Kidney tubule cell (primary cell): ENCODE data around the gene RET.
A peak's percentile ranks its signal among the peaks of the same experiment; 100 is the strongest.

Experiments used
- DNase-seq: peaks from one replicate; pipeline ENCODE4 v3.0.0-alpha.2; 2018; ENCODE audit warnings: low spot score

The RET gene

GRCh38 chr10:43062402-43063160 is 14.3 kb upstream of the RET start:
- no peak for DNase-seq

- DNase-seq = no peak
These were observed 12.4 kb upstream of the RET start for GRCh38 chr10:43064331-43065075.

- no peak for DNase-seq
These were observed 11.6 kb upstream of the RET start for GRCh38 chr10:43065234-43065633.

- DNase-seq = no peak
These were observed 11.1 kb upstream of the RET start for GRCh38 chr10:43065761-43066160.

- DNase-seq = no peak
These were observed 10.4 kb upstream of the RET start for GRCh38 chr10:43066481-43066880.

- no peak for DNase-seq
These were observed 9.3 kb upstream of the RET start for GRCh38 chr10:43067391-43068135.

- DNase-seq = no peak
These were observed 8.8 kb upstream of the RET start for GRCh38 chr10:43068136-43068395.

GRCh38 chr10:43068471-43069210 is 8.2 kb upstream of the RET start:
- no peak for DNase-seq

- DNase-seq = no peak
These were observed 7.7 kb upstream of the RET start for GRCh38 chr10:43069211-43069515.

- no peak for DNase-seq
These were observed 7.3 kb upstream of the RET start for GRCh38 chr10:43069579-43069978.

- DNase-seq = no peak
These were observed 6.5 kb upstream of the RET start for GRCh38 chr10:43070121-43071085.

GRCh38 chr10:43071865-43072650 is 4.8 kb upstream of the RET start:
- no peak for DNase-seq

GRCh38 chr10:43073191-43073590 is 3.7 kb upstream of the RET start:
- no peak for DNase-seq

- DNase-seq = no peak
These were observed 3.1 kb upstream of the RET start for GRCh38 chr10:43073721-43074120.

GRCh38 chr10:43074409-43074808 is 2.5 kb upstream of the RET start:
- no peak for DNase-seq

- DNase-seq = no peak
These were observed 1.9 kb upstream of the RET start for GRCh38 chr10:43074827-43075611.

- DNase-seq = peak; percentile 8
These were observed 1.3 kb upstream of the RET start for GRCh38 chr10:43075612-43076003.

- DNase-seq = no peak
These were observed 476 bp upstream of the RET start for GRCh38 chr10:43076311-43076875.

- peak; percentile 1 for DNase-seq
These were observed 727 bp downstream of the RET start for GRCh38 chr10:43077421-43078171.
